Testis (tissue), 2 donors: ENCODE data around the gene ZNF76.

Source experiments
- POLR2A ChIP-seq: fragments of 450-650 bp; IDR thresholded peaks from one replicate; pipeline ENCODE4 v1.6.1; 2017; ENCODE audit warnings: antibody characterized with exemption, mild to moderate bottlenecking, moderate library complexity
- TF ChIP-seq, protein P1 (sequence below), 3 experiments: fragments of 450-650 bp in 2 of 3; fragments of 200-600 bp in 1 of 3; sonication (generic) in 1 of 3; IDR thresholded peaks; one replicate each; pipeline ENCODE4 v1.5.1; 2016 to 2019; ENCODE audit warnings: antibody characterized with exemption in 3 of 3, mild to moderate bottlenecking in 2 of 3, moderate library complexity in 1 of 3

DNA sequence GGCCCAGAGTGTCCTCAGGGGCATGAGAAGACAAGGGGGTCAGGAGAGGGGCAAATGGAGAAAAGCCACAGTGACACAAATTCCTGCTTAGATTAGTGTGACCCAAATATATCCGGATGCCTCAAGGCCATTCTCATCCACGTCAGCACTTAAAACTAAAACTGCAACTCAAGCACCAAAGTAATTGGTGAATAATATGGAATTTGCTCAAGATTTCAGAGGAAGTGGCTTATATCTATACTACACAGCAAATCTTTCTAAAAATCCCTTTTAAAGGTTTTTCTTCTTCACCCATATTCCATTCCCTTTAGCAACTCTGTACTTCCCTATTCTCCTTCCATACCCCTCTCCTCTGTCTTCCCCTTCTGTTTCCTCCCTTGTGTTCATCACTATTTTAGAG lies 53.3 kb downstream of the ZNF76 start:
- TF ChIP-seq, protein P1, sequence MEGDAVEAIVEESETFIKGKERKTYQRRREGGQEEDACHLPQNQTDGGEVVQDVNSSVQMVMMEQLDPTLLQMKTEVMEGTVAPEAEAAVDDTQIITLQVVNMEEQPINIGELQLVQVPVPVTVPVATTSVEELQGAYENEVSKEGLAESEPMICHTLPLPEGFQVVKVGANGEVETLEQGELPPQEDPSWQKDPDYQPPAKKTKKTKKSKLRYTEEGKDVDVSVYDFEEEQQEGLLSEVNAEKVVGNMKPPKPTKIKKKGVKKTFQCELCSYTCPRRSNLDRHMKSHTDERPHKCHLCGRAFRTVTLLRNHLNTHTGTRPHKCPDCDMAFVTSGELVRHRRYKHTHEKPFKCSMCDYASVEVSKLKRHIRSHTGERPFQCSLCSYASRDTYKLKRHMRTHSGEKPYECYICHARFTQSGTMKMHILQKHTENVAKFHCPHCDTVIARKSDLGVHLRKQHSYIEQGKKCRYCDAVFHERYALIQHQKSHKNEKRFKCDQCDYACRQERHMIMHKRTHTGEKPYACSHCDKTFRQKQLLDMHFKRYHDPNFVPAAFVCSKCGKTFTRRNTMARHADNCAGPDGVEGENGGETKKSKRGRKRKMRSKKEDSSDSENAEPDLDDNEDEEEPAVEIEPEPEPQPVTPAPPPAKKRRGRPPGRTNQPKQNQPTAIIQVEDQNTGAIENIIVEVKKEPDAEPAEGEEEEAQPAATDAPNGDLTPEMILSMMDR (IDR thresholded peaks at IDR 0.05): no peak
- TF ChIP-seq POLR2A: no peak
